WTC11 (cell line): ENCODE data around the gene ABCA3.

Experiments
- CREM ChIP-seq: sonication (generic); formaldehyde crosslinking; IDR thresholded peaks from 2 replicates; pipeline ENCODE4 v1.8.1; 2022; ENCODE audit warnings: mild to moderate bottlenecking, missing genetic modification reagents, moderate library complexity
- TF ChIP-seq, protein P1 (sequence below): fragments of 200-600 bp; IDR thresholded peaks from 2 replicates; pipeline ENCODE4 v1.8.0; 2022; ENCODE audit warnings: antibody characterized with exemption

DNA sequence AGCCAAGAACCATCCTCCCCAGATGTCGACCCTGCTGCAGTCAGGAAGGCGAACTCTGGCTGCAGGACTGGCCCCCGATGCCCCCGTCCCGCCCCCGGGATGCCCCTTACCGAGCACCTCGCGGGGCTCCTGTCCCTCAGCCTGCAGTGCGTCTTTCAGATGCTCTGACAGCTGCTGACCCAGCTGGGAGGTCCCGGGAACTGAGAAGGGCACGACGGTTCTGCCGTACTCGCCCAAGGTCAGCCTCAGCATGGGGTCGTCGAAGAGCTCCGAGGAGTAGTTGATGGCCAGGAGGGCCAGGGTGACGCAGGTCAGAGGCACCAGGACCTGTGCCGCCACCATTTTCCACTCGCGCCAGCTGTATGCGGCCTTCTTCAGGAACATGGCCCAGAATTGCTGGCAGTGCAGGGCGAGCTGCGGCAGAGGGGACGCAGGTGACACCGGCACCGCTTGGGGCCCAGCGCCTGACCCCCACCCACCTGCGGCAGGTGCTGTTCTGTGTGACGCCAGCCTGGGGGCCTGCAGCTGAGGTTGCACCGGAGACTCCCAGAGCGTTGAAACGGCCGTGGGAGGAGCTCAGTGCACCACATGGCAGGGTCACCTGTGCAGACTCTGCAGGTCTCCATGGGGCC, 52.5 kb downstream of the ABCA3 start:
- TF ChIP-seq, protein P1, sequence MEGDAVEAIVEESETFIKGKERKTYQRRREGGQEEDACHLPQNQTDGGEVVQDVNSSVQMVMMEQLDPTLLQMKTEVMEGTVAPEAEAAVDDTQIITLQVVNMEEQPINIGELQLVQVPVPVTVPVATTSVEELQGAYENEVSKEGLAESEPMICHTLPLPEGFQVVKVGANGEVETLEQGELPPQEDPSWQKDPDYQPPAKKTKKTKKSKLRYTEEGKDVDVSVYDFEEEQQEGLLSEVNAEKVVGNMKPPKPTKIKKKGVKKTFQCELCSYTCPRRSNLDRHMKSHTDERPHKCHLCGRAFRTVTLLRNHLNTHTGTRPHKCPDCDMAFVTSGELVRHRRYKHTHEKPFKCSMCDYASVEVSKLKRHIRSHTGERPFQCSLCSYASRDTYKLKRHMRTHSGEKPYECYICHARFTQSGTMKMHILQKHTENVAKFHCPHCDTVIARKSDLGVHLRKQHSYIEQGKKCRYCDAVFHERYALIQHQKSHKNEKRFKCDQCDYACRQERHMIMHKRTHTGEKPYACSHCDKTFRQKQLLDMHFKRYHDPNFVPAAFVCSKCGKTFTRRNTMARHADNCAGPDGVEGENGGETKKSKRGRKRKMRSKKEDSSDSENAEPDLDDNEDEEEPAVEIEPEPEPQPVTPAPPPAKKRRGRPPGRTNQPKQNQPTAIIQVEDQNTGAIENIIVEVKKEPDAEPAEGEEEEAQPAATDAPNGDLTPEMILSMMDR = no peak
- no peak for TF ChIP-seq CREM (CRISPR knock-in tag)
